ENCODE results near the gene MBNL2. TPM values are rescaled to one million over a fixed set of nuclear protein-coding genes. Genes with fewer than 3 reads are reported as not detected.

Gene MBNL2
- total RNA-seq, 1 donor from 2014 or later: 16.9 TPM

DNA sequence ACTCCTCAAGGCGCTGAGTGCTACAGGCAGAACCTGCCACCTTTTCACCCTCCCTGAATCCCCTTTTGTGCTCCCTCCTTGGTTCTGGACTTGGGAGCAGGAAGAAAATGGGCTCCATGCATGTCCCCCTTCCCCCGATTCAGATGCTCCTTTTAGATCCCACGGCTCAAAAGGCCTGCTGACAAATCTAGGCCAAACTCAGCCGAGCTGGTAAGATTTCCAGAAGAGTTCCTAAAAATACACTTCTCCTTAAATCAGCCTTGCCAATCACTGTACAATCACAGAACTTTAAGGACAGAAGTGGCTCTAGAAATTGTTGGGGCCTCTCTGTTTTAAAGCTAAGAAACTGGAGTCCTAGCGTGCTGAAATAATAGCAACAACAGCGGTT, 37.3 kb downstream of the MBNL2 start:
- DNase-seq (ENCODE audit: low read depth, low spot score): no peak
- Mint-ChIP-seq H3K36me3 (ENCODE audit: low read depth) (peaks cover 6% of the 10 kb centered on the region), H3K9me3 (no peaks in the 10 kb centered on the region), H3K4me3 (peak overlapping the region; percentile 20), H3K27me3 (ENCODE audit: low read depth) (no peaks in the 10 kb centered on the region), H3K4me1 (peaks cover 64% of the 10 kb centered on the region), H3K27ac (ENCODE audit: unreplicated experiment) (peak overlapping the region; percentile 93)
- TF ChIP-seq CTCF (conservative IDR thresholded peaks at IDR 0.05): no peak

DNA sequence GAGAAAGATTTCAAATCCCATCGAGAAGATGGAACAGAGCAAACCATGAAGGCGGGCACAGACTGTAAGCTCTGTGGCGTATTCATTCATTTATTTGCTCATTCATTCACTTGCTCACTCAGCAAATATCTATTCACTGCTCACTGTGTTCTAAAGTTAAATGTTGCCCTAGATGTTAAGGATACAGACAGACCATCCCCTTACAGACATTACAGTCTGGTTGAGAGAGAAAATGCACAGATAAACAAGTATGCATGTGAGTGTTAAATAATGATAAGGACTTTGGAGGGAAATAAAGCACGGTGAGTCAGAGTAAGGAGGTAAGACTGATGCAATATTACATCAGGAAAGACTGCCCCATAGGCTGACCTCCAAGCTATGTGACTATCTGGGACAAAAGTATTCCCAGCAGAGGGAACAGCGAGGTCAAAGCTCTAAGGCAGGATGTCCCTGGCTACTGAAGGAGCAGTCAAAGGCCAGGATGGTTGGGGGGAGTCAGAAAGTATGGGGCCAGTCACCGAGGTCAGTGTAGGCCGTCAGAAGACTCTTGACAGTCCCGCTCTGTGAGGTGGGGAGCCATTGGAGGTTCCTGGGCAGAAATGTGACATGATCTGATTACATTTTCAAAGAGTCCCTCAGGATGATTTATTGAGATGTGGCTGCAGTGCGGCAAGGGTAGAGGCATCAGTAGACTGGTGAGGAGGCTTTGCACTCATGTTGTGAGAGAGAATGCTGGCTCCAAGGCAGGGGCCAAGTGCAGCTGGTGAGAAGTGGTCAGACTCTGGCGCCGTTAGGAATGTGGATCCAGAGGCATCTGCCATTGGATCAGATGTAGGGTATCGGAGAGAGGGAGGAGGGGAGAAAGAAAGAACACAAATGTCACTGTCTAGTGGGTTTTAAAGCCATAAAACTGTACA, 37.9 kb downstream of the MBNL2 start:
- H3K27ac Mint-ChIP-seq (ENCODE audit: unreplicated experiment): peak overlapping the region; percentile 93
- peak overlapping the region; percentile 20 for H3K4me3 Mint-ChIP-seq
- no peaks in the 10 kb centered on the region for H3K9me3 Mint-ChIP-seq
- peaks cover 6% of the 10 kb centered on the region for H3K36me3 Mint-ChIP-seq (ENCODE audit: low read depth)
- DNase-seq (ENCODE audit: low read depth, low spot score): no peak
- no peak for TF ChIP-seq CTCF (conservative IDR thresholded peaks at IDR 0.05)
- H3K27me3 Mint-ChIP-seq (ENCODE audit: low read depth): no peaks in the 10 kb centered on the region
- H3K4me1 Mint-ChIP-seq: peaks cover 70% of the 10 kb centered on the region

GRCh38 chr13:97261254-97262005, 39.3 kb downstream of the MBNL2 start:
- Mint-ChIP-seq H3K4me1 (peaks cover 67% of the 10 kb centered on the region), H3K27ac (ENCODE audit: unreplicated experiment) (peak overlapping the region; percentile 55), H3K36me3 (ENCODE audit: low read depth) (peaks cover 8% of the 10 kb centered on the region), H3K4me3 (peak overlapping the region; percentile 31), H3K9me3 (peaks cover 2% of the 10 kb centered on the region), H3K27me3 (ENCODE audit: low read depth) (no peaks in the 10 kb centered on the region)
- no peak for DNase-seq (ENCODE audit: low read depth, low spot score)
- no peak for TF ChIP-seq CTCF (conservative IDR thresholded peaks at IDR 0.05)

GRCh38 chr13:97262058-97262457, 39.9 kb downstream of the MBNL2 start:
- DNase-seq (ENCODE audit: low read depth, low spot score): no peak
- no peak for TF ChIP-seq CTCF (conservative IDR thresholded peaks at IDR 0.05)
- peaks cover 70% of the 10 kb centered on the region for H3K4me1 Mint-ChIP-seq
- H3K27ac Mint-ChIP-seq (ENCODE audit: unreplicated experiment): peak overlapping the region; percentile 54
- H3K27me3 Mint-ChIP-seq (ENCODE audit: low read depth): no peaks in the 10 kb centered on the region
- peaks cover 2% of the 10 kb centered on the region for H3K9me3 Mint-ChIP-seq
- H3K36me3 Mint-ChIP-seq (ENCODE audit: low read depth): peaks cover 8% of the 10 kb centered on the region
- no peak overlapping the region for H3K4me3 Mint-ChIP-seq

- no peaks in the 10 kb centered on the region for H3K27me3 Mint-ChIP-seq (ENCODE audit: low read depth)
- peaks cover 75% of the 10 kb centered on the region for H3K4me1 Mint-ChIP-seq
- TF ChIP-seq CTCF (conservative IDR thresholded peaks at IDR 0.05): no peak
- H3K4me3 Mint-ChIP-seq: no peak overlapping the region
- H3K9me3 Mint-ChIP-seq: peaks cover 2% of the 10 kb centered on the region
- H3K27ac Mint-ChIP-seq (ENCODE audit: unreplicated experiment): no peak overlapping the region
- DNase-seq (ENCODE audit: low read depth, low spot score): no peak
- peaks cover 8% of the 10 kb centered on the region for H3K36me3 Mint-ChIP-seq (ENCODE audit: low read depth)
Measured at GRCh38 chr13:97263160-97263559, 41.0 kb downstream of the MBNL2 start.

Measured in neural crest cell (in vitro differentiated cells).